LNCaP clone FGC (cell line): ENCODE results near the gene SKOR2.

ENCODE experiments used
- DNase-seq: peaks from one replicate; pipeline ENCODE4 v3.0.0-alpha.2; 2011; ENCODE audit warnings: low read depth
- H3K4me3 ChIP-seq: 2 replicates; pipeline ENCODE4 v1.5.1; 2011; ENCODE audit warnings: mild to moderate bottlenecking, low read depth, low read length, control low read depth
- TF ChIP-seq, protein P1 (sequence below): IDR thresholded peaks from 2 replicates; pipeline ENCODE4 v1.5.1; 2012; ENCODE audit warnings: mild to moderate bottlenecking; ENCODE audit not compliant: control insufficient read depth, insufficient read depth; ENCODE audit errors: extremely low read depth

SKOR2 gene

DNA sequence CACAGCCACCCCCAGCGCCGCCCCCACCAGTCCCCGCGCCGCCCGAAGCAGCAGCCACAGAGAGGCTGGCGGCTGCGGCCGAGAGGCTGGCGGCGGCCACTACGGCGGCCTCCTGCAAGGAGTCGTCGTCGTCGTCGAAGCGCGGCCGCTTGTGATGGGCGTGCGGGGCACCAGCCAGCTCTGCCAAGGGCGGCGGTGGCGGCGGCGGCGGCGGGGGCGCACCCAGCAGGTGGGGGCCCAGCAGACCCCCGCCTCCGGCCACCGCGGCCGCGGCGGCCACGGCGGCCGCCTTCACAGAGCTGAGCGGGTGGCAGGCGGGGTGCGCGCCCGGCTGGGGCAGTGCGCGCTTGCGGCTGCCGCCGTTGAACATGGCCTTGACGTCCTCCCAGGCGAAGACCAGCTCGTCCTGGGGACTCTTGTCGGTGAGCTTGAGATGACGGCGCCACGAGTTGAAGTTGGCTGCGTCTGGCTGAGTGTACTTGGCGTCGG lies 3.3 kb downstream of the SKOR2 start:
- no peak for DNase-seq
- TF ChIP-seq, protein P1, sequence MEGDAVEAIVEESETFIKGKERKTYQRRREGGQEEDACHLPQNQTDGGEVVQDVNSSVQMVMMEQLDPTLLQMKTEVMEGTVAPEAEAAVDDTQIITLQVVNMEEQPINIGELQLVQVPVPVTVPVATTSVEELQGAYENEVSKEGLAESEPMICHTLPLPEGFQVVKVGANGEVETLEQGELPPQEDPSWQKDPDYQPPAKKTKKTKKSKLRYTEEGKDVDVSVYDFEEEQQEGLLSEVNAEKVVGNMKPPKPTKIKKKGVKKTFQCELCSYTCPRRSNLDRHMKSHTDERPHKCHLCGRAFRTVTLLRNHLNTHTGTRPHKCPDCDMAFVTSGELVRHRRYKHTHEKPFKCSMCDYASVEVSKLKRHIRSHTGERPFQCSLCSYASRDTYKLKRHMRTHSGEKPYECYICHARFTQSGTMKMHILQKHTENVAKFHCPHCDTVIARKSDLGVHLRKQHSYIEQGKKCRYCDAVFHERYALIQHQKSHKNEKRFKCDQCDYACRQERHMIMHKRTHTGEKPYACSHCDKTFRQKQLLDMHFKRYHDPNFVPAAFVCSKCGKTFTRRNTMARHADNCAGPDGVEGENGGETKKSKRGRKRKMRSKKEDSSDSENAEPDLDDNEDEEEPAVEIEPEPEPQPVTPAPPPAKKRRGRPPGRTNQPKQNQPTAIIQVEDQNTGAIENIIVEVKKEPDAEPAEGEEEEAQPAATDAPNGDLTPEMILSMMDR = no peak
- no peak overlapping the region for H3K4me3 ChIP-seq

DNA sequence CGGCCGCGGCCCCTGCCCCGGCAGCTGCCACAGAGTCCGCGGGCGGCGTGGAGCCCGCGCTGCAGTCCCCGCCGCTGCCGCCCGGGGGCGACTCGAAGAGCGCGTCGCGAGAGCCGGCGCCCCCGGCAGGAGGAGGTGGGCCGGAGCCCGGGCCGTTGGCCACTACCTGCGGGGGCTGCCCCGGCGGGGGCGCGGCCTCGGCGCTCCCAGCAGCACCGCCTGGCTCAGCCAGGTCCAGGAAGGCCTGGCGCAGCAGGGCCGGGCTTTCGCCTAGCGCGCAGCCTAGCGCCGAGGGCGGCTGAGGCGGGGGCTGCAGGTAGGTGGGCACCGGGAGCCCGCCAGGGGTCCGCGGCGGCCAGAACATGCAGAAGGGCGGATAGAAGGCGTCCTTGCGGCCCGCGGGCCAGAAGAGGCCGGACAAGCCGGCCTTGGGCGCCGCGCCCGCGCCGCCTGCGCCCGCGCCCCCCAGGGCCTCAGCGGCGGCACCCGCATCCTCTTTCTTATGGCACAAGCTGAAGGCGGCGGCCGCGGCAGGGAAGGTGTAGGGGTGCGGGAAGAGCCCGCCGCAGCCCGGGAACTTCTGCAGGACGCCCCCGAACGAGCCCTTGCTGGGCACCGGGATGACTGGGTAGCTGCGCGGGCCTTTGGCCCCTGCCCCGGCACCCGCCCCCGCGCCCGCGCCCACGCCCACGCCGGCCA lies 3.9 kb downstream of the SKOR2 start:
- H3K4me3 ChIP-seq = no peak overlapping the region
- TF ChIP-seq, protein P1 = no peak
- no peak for DNase-seq

DNA sequence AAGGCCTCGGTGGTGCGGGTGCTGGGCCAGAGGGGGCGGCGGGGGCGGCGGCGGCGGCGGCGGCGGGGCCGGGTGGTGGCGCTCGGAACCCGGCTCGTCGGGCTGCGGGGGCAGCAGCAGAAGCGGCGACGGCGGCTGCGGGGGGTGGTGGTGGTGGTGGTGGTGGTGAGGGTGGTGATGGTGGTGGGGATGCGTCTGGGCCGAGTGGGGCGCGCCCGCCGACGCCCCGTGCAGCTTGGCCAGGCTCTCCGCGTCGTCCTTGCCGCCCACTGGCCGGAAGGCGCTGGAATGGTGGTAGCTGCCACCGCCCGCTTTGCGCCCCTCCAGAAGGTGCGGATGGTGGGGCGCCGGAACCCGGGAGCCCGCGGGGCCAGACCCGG lies 4.4 kb downstream of the SKOR2 start:
- no peak for DNase-seq
- TF ChIP-seq, protein P1 = no peak
- H3K4me3 ChIP-seq = no peak overlapping the region

DNA sequence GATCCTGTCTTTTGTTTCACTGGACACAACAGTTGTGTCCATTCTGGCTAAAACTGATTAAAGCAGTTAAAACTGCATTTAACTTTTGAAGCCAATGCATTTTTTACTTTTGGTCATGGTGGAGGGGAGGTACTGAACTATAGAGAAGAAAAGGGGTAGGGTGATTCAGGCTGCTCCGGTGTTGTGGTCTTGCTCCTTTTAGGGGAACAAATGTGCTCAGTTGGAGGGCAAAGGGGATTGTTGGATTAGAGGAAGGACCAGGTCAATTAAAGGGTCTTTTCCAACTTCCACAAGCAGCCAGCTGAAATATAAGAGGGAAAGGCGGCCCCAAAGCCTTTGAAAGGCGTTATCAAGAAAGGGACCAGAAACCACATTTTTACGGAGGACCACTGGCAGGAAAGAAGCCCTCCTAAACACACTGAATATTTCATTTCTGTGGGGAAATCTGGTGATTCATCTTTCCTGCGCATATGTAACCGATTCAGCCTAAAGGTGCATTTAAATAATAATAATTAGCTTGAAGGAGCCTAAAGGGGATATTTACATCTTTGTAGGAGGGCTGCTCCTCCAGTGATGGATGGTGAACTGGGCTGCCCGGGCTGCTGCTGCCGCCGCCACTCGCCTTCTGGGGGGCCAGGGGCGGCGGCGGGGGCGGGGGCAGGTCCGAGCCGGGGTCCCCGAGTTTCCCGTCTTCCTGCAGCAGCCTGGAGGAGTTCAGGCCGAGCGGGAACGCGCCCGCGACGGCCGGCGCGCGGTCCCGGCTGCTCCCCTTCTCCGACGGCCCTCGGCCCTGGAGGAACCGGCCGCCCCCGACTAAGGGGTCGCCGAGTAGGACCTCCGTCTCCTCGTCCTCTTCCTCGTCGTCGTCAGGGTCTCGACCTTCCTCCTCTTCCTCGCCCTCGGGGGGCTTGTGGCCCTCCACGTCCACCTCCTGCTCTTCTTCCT lies 5.2 kb downstream of the SKOR2 start:
- DNase-seq = no peak
- no peak overlapping the region for H3K4me3 ChIP-seq
- TF ChIP-seq, protein P1 = no peak

DNA sequence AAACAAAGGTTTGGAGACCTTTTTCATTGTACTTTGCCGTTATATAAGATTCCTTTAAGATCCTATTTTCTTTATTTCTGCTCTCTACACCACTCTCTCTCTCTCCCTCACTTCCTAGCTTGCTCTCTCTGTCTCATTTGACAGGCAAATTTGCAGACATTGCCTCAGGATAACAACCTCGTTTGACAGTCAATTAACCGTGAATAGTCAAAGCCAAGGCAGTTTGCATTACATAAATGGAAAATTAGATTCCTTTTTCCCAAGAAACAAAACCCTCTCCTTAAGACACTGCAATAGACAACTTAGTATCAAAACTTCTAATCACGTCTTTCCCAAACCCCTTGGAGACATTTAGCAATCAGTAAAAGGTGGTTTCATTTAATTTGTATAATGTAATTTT lies 7.4 kb downstream of the SKOR2 start:
- H3K4me3 ChIP-seq = no peak overlapping the region
- TF ChIP-seq, protein P1 = no peak
- DNase-seq = no peak

DNA sequence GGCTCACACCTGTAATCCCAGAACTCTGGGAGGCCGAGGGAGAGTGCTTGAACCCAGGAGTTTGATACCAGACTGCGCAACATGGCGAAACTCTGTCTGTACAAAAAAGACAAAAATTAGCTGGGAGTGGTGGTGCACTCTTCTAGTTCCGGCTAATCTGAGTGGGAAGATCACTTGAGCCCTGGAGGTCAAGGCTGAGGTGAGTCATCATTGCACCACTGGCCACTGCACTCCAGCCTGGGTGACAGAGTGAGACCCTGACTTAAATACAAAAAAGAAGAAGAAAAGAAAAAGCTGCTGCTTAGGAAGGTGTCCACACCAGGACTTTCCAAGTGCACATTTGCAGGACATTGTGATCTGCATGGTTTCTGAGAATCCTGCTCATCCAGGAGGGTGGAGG lies 16.4 kb downstream of the SKOR2 start:
- TF ChIP-seq, protein P1 = no peak
- no peak overlapping the region for H3K4me3 ChIP-seq
- no peak for DNase-seq

DNA sequence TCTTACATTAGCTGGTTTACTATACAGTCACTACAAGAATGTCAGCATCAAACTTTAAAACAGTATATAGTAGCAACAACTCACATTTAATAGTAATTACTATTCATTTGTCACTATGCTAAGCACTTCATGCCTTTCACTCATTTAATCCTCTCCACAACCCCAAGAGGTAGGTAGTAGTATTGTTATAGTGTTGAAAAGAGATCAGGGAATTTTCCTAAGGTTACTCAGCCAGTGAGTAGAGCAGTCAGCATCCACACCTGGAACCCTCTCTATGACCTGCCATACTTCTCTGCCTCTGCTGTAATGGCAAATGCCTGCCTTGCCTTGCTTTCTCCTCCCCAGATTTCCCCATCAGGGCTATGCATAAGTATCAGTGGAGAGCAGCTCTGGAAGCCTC lies 24.8 kb downstream of the SKOR2 start:
- TF ChIP-seq, protein P1 = no peak
- no peak overlapping the region for H3K4me3 ChIP-seq
- DNase-seq = no peak
